OCI-LY7 (cell line): ENCODE data around the gene CFAP61. TPM values are rescaled to one million over a fixed set of nuclear protein-coding genes. Genes with fewer than 3 reads are reported as not detected.

Source experiments
- BruUV-seq: library from RNA; stranded (reverse); fragments of 400-500 nt; replicated peaks from 2 replicates; lab custom pipeline; 2021; lab: Mats Ljungman, UMichigan
- CTCF ChIA-PET: fragments of 300-600 bp; sonication (Branson Sonifier 250); formaldehyde crosslinking; loops from one replicate; lab custom pipeline; 2022; ENCODE audit warnings: antibody characterized with exemption; ENCODE audit not compliant: unreplicated experiment; lab: Charles Lee
- POLR2A ChIA-PET: fragments of 300-600 bp; sonication (Branson Sonifier 250); formaldehyde crosslinking; loops from one replicate; lab custom pipeline; 2022; ENCODE audit warnings: antibody characterized with exemption; lab: Charles Lee
- DNase-seq: peaks from one replicate; pipeline ENCODE4 v3.0.0-alpha.2; 2015; ENCODE audit warnings: low spot score
- H2AFZ ChIP-seq: fragments of 200-600 bp; sonication (generic), shearing (Covaris generic); 2 replicates; pipeline ENCODE4 v1.6.1; 2014; ENCODE audit warnings: mild to moderate bottlenecking, antibody characterized with exemption, low read length, moderate library complexity
- H3K27ac ChIP-seq: fragments of 200-600 bp; sonication (generic); 2 replicates; pipeline ENCODE4 v1.5.1; 2014; ENCODE audit warnings: mixed run types, low read depth, mild to moderate bottlenecking, moderate library complexity, low read length, inconsistent platforms; ENCODE audit not compliant: poor library complexity, severe bottlenecking
- H3K36me3 ChIP-seq: fragments of 200-600 bp; sonication (generic); 2 replicates; pipeline ENCODE4 v1.6.1; 2014; ENCODE audit warnings: mild to moderate bottlenecking, antibody characterized with exemption, low read length, moderate library complexity, mixed read lengths; ENCODE audit not compliant: insufficient read depth
- H3K4me1 ChIP-seq: fragments of 200-600 bp; sonication (generic); 2 replicates; pipeline ENCODE4 v1.5.1; 2014; ENCODE audit warnings: mild to moderate bottlenecking, low read length; ENCODE audit not compliant: insufficient read depth, poor library complexity, severe bottlenecking
- H3K4me2 ChIP-seq: fragments of 200-600 bp; sonication (generic); 2 replicates; pipeline ENCODE4 v1.6.1; 2014; ENCODE audit warnings: mild to moderate bottlenecking, low read length
- H3K4me3 ChIP-seq: fragments of 200-600 bp; sonication (generic); 2 replicates; pipeline ENCODE4 v1.5.1; 2014; ENCODE audit warnings: mild to moderate bottlenecking, low read depth, low read length; ENCODE audit not compliant: poor library complexity, severe bottlenecking
- H3K79me2 ChIP-seq: fragments of 200-600 bp; sonication (generic); 2 replicates; pipeline ENCODE4 v1.6.1; 2016; ENCODE audit warnings: low read depth, mild to moderate bottlenecking, low read length, moderate library complexity, mixed read lengths; ENCODE audit not compliant: insufficient read depth
- H3K9me2 ChIP-seq: fragments of 200-600 bp; sonication (generic); 2 replicates; pipeline ENCODE4 v1.6.1; 2016; ENCODE audit warnings: mild to moderate bottlenecking, low read length, mixed read lengths; ENCODE audit not compliant: insufficient read depth
- H3K9me3 ChIP-seq: fragments of 200-600 bp; sonication (generic); 2 replicates; pipeline ENCODE4 v1.6.1; 2014; ENCODE audit warnings: mild to moderate bottlenecking, mixed run types, low read length, mixed read lengths
- H4K20me1 ChIP-seq: fragments of 200-600 bp; sonication (generic); 2 replicates; pipeline ENCODE4 v1.6.1; 2014; ENCODE audit warnings: mild to moderate bottlenecking, antibody characterized with exemption, low read length, moderate library complexity, mixed read lengths; ENCODE audit not compliant: insufficient read depth
- CTCF ChIP-seq: fragments of 200-600 bp; sonication (generic); conservative IDR thresholded peaks from 2 replicates; pipeline ENCODE4 v1.5.1; 2014; ENCODE audit warnings: mild to moderate bottlenecking, antibody characterized with exemption, low read length, moderate library complexity, mixed read lengths
- EZH2phosphoT487 ChIP-seq: fragments of 200-600 bp; sonication (generic); IDR thresholded peaks from 2 replicates; pipeline ENCODE4 v1.6.1; 2018; ENCODE audit warnings: low read depth, borderline replicate concordance, mild to moderate bottlenecking, mixed run types, antibody characterized with exemption, low read length, moderate library complexity, mixed read lengths
- intact Hi-C: fragments of 100-400 bp; cut with micrococcal nuclease; formaldehyde crosslinking; loops from one replicate; pipeline ENCODE4 v1.10.0; 2022; ENCODE audit not compliant: unreplicated experiment
- total RNA-seq, 2 experiments: library from RNA; depleted of rRNA in 1 of 2; stranded (reverse); fragments of >200 nt in 1 of 2; shearing (Covaris generic) in 1 of 2; gene quantifications; 2 replicates each; pipeline ENCODE4 v1.2.3, GENCODE V29; 2014 to 2022

The CFAP61 gene
- total RNA-seq, 2 experiments from 2014 or later, result 0.06 TPM; not detected in 1

- Histone ChIP-seq H3K4me2 (no peak overlapping the region), H4K20me1 (no peaks in the 10 kb centered on the region), H3K36me3 (no peaks in the 10 kb centered on the region), H3K9me3 (no peaks in the 10 kb centered on the region), H3K27ac (no peak overlapping the region), H2AFZ (no peak overlapping the region), H3K79me2 (no peaks in the 10 kb centered on the region), H3K9me2 (no peaks in the 10 kb centered on the region), H3K4me1 (no peaks in the 10 kb centered on the region), H3K4me3 (no peak overlapping the region)
- ChIA-PET CTCF (no interaction called here), POLR2A (no interaction called here)
- intact Hi-C loops, result no loop called here
- no TSS peak for BruUV-seq
- no peak for TF ChIP-seq EZH2phosphoT487
- no peak for TF ChIP-seq CTCF
- DNase-seq, result no peak
These were observed 90.8 kb downstream of the CFAP61 start for GRCh38 chr20:20143165-20143564.

DNA sequence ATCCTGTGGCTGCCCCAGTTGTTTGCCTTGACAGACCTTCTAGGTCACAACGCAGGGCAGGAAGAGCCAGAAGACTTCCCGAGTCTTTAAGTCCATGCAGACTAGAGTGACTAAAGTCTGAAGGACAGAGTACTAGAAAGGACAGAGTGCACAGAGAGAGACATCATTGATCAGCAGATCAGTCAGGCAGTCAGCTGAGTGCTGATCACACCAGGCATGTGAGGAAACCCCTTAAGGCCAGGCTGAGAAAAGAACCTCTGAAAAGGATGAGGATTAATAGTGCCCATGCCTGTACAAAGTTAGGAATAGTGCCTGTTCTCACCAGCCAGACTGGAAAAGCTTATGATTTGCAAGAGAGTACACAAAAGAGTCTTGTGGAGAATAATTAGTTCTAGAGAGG is 91.3 kb downstream of the CFAP61 start:
- no peak overlapping the region for H3K4me2 ChIP-seq
- TF ChIP-seq EZH2phosphoT487 (no peak), CTCF (no peak)
- no peaks in the 10 kb centered on the region for H3K36me3 ChIP-seq
- H3K9me2 ChIP-seq, result no peaks in the 10 kb centered on the region
- H3K4me3 ChIP-seq, result no peak overlapping the region
- intact Hi-C loops, result no loop called here
- H3K79me2 ChIP-seq, result no peaks in the 10 kb centered on the region
- no peaks in the 10 kb centered on the region for H4K20me1 ChIP-seq
- no peaks in the 10 kb centered on the region for H3K4me1 ChIP-seq
- H3K27ac ChIP-seq, result no peak overlapping the region
- H2AFZ ChIP-seq, result no peak overlapping the region
- ChIA-PET CTCF (no interaction called here), POLR2A (no interaction called here)
- DNase-seq, result no peak
- no peaks in the 10 kb centered on the region for H3K9me3 ChIP-seq
- BruUV-seq, result no TSS peak

- no peaks in the 10 kb centered on the region for H3K4me1 ChIP-seq
- ChIA-PET CTCF (no interaction called here), POLR2A (no interaction called here)
- no peak overlapping the region for H3K4me2 ChIP-seq
- H2AFZ ChIP-seq, result no peak overlapping the region
- intact Hi-C loops, result no loop called here
- no peak overlapping the region for H3K27ac ChIP-seq
- BruUV-seq, result no TSS peak
- no peak for DNase-seq
- no peaks in the 10 kb centered on the region for H4K20me1 ChIP-seq
- no peaks in the 10 kb centered on the region for H3K79me2 ChIP-seq
- no peaks in the 10 kb centered on the region for H3K36me3 ChIP-seq
- no peaks in the 10 kb centered on the region for H3K9me2 ChIP-seq
- no peaks in the 10 kb centered on the region for H3K9me3 ChIP-seq
- no peak overlapping the region for H3K4me3 ChIP-seq
- no peak for TF ChIP-seq CTCF
- TF ChIP-seq EZH2phosphoT487, result no peak
These were observed 96.4 kb downstream of the CFAP61 start for GRCh38 chr20:20148779-20149178.
